Fibroblast of skin of back (primary cell): ENCODE measurements around the gene KATNB1.
"Not testable (repeated sequence)": the region's sequence is repeated elsewhere in the genome, so short reads cannot be mapped to it uniquely, and the experiment has no call there.

Experiments used
- DNase-seq: peaks from one replicate; pipeline ENCODE4 v3.0.0-alpha.2; 2013

The KATNB1 gene

DNA sequence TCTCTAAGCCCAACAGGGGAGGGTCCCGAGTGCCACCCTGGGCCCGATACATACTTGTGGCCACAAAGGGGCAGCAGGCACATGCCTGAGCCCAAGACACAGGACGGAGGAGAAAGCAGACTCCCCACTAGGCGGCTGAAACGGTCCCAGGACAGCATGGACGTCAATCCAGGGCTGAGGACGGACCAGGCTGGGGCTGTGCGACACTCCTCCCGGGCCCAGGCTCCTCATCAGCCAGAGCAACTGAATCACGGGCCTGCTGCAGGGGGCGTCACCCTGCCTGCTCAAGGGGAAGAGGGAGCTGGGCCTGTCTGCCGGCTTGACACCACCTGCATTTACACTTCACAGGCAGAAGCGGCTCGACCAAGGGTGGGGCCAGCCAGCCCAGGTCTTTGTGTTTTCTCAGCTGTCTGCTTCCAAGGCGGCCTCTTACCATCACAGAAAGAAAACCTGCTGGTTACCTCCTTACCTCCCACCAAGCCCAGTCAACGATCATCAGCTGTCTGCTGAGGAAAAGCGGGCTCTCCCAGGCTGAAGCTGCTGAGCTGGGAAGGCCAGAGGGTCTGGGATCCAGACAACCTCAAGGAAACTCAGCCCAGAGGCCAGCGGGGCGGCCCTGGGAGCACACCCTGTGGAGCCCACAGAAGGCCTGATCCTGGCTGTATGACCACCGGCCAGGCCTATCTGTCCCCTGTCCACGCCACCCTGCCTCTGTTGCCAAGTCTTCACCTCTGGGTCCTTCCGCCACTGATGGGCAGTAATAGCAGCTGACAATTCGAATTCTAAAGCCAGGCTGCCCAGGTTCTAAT, 40.3 kb downstream of the KATNB1 start:
- peak; percentile 8 for DNase-seq

GRCh38 chr16:57778658-57779057, 43.1 kb downstream of the KATNB1 start:
- no peak for DNase-seq

- DNase-seq = not testable (repeated sequence)
Measured at GRCh38 chr16:57779836-57780235, 44.3 kb downstream of the KATNB1 start.

GRCh38 chr16:57781349-57781740, 45.8 kb downstream of the KATNB1 start:
- no peak for DNase-seq

DNA sequence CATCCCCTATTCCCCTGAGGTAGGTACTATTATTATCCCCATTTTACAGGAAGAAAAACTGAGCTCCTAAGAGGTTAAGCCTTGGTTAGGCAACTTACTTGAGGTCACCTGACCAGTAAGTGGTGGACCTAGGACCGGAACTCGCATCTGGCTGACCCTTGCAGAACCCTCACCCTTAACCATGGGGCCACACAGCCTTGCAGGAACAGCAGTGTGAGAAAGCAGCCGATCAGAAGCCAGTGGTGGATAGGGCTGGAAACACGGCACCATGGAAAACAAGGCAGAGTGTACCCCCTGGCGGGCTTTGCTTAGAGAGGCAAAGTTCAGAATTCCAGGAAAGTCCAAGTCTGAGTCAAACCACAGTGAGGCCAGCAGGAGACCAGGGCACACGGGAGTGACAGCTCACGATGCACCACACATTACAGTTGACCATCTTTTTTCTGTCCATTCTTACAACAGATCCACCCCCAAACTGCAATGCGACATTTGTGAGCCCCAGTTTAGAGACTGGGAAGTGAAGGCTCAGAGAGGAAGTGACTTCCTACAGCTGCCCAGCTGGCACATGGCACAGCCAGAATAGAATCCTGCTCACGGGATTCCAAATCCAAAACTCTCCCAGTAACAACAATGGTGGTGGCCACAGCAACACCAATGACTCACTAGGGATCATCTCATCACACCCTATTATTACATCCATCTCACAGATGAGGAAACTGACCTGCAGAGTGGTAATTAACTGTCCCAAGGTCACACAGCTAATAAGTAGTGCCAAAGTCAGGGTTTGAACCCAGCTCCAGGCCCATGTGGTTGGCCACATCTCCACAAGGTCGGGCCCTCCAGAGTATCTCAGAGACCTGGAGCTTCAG, 46.4 kb downstream of the KATNB1 start:
- peak; percentile 58 for DNase-seq

- DNase-seq = not testable (repeated sequence)
Measured at GRCh38 chr16:57782607-57783055, 47.1 kb downstream of the KATNB1 start.

DNA sequence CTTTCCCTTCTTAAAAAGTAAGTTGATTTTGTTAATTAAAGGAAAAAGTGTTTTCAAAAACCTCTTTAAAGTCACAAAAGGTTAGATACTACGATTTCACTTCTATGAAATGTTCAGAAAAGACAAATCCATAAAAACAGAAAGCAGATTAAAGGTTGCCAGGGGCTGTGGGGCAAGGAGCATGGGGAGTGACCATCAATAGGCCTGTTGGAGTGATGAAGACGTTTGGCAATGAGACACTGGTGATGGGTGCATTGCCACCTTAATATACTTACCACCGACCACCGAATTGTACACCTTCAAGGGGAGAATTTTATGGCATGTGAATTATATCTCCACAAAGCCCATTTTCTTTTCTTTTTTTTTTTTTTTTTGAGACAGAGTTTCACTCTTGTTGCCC, 47.5 kb downstream of the KATNB1 start:
- no peak for DNase-seq

DNA sequence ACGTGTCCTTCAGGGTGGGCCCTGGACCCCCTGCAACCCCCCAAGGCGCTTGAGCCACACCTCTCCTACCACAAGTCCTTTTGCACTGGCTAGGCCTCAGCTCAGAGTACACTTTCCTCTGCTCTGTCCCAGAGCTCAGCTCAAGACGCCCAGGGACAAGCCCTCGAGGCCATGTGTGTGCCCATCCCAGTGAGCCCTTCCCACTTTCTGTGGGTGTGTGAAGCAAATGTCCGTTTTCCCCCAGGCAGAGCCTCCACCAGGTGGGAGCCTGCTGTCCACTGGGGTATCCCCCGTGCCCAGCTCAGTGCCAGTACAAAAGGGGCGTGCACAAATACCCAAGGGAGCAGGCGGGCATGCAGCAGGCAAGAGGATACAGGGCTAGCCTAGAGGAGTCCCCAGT, 48.3 kb downstream of the KATNB1 start:
- no peak for DNase-seq

- no peak for DNase-seq
Measured at GRCh38 chr16:57784334-57784733, 48.8 kb downstream of the KATNB1 start.

DNA sequence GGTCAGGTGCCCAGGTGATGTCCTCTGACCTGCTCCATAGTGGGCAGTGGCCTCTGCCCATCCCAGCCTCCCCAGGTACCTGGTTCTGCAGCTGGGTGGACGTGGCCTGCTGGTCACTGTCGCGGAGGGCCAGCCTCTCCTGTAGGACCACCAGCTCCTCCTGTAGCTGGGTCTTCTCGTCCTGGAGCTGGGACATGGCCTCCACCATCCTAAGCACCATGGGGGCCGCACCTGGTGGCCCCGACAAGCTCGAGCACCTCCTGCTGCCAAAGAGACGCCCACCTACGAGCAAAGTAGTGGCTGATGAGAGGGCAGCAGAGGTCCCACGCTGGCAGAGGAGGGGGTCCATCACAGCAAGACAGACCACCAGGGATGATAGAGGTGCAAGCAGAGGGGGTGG, 49.8 kb downstream of the KATNB1 start:
- DNase-seq = no peak

DNA sequence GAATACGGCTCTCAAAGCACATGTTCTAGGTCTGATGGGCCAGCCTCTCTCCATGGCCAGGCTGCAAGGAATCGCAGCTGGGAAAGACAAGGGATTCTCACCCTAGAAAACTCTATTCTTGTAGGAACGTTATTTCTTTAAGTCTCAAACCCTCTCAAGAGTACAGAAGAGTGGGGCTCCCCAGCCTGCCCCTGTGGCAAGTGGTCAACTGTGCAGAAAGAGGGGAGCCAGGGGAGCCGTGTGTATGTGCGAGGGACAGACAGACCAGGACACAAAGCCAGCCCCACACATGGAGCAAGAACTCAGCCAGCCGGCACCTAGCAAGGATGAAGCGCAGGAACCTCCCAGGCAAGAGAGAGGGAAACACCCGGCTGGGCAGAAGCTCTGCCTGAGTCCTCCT, 50.4 kb downstream of the KATNB1 start:
- DNase-seq = no peak

DNA sequence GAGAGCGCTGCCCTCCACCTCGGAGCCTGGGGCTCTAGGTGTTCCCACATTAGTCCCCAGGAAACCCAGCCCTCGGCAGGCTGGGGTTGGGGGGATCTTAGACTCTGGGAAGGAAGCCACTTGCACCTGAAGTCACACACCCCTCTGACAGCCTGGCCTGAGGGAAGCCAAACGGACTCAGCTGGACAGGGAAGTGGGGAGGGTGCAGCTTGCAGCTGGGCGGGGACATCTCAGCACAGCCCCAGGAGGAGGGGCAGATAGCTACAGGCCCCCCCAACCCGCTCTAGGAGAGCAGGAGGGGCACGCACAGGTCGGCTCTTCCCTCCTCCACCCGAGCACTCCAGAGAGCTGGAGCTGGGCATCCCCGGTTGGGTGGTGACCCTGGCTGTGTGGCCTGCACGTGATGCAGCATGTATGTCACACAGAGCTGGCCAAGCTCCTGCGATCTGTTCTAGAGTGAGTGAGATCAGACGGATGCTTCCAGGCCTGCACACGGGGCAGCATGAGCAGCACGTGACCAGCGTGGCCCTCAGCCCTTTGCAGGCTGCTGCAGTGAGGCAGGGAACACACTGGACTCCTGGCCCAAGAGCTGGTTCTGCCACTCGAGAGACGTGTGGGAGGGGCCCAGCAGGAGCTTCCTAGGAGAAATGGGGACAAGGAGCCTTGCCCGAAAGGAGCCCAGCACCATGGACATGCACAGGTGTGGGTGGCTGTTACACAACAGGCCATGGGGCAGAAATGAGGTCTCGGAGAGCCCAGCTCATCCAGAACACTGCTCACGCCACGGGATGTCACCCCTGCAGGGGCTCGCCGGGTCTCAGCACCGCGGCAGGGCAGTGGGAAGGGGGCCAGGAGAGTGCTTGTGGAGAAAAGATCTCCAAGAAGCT, 51.3 kb downstream of the KATNB1 start:
- no peak for DNase-seq

DNA sequence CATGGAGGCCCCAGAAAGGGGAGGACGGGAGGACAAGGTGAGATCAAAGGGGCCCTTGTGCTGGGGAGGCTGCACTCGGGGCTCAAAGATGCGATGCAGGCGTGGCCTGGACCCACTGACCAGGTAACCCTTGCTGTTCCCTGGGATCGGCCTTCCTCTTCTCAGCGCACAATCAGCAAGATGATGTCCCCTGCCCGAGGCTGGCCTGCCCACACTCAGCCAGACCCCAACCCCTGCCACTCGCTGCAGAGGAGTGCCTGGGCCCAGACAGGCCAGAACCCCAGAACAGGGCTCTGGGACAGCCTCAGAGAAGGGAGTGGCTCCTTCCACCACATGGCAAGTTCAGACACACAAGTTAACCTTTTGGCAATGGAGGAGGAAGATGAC, 51.9 kb downstream of the KATNB1 start:
- DNase-seq = no peak

GRCh38 chr16:57788252-57788841, 52.8 kb downstream of the KATNB1 start:
- DNase-seq = no peak

GRCh38 chr16:57788951-57789350, 53.4 kb downstream of the KATNB1 start:
- no peak for DNase-seq

DNA sequence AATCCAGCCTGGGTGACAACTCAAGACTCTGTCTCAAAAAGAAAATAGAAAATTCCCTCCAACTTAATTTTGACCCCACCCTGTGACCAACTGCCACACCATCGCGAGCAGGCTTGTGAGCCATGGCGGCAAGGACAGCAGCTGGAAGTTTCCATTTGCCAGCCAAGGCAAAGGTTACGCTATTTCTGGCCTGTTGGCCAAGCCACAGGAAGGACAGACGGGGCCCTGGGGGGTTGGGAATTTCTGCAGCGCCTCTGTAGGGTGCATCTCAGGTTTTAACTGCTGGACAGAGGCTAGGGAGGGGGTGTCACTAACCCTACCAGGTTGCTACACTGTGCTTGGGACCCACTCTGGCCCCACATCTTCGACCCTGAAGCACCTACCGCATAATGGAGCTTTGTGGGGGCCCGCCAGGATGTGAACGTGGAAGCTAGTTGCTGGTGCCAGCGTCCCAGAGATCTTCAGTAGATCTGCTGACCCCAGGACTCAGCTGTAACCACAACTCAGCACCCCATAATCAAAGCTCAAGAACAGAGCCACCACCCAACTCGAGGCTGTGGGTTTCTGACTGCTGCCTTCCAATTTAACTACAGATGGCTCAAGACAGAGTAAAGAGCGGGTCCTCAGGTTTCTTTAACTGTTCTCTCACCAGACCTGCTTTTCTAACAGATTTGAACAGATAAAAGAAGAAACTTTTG, 55.8 kb downstream of the KATNB1 start:
- no peak for DNase-seq

- no peak for DNase-seq
Measured at GRCh38 chr16:57791893-57792461, 56.4 kb downstream of the KATNB1 start.

- DNase-seq = no peak
Measured at GRCh38 chr16:57794849-57795430, 59.4 kb downstream of the KATNB1 start.

- DNase-seq = peak; percentile 41
Measured at GRCh38 chr16:57795431-57795878, 59.9 kb downstream of the KATNB1 start.

DNA sequence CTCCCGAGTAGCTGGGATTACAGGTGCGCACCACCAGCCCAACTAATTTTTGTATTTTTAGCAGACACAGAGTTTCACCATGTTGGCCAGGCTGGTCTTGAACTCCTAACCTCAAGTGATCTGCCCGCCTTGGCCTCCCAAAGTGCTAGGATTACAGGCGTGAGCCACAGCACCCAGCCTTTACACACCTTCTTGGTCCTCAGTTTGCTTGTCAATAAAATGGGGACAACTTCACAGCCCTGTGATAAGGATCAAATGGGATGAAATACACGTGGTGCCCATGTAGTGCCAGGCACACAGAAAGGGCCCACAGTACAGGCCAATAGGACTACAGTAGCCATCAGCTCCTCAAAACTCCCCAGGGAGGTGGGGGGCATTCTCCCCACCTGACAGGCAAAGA, 60.4 kb downstream of the KATNB1 start:
- not testable (repeated sequence) for DNase-seq

GRCh38 chr16:57797216-57797525, 61.6 kb downstream of the KATNB1 start:
- DNase-seq = no peak
